Measurements from ENCODE around the gene MAP7D1.

DNA sequence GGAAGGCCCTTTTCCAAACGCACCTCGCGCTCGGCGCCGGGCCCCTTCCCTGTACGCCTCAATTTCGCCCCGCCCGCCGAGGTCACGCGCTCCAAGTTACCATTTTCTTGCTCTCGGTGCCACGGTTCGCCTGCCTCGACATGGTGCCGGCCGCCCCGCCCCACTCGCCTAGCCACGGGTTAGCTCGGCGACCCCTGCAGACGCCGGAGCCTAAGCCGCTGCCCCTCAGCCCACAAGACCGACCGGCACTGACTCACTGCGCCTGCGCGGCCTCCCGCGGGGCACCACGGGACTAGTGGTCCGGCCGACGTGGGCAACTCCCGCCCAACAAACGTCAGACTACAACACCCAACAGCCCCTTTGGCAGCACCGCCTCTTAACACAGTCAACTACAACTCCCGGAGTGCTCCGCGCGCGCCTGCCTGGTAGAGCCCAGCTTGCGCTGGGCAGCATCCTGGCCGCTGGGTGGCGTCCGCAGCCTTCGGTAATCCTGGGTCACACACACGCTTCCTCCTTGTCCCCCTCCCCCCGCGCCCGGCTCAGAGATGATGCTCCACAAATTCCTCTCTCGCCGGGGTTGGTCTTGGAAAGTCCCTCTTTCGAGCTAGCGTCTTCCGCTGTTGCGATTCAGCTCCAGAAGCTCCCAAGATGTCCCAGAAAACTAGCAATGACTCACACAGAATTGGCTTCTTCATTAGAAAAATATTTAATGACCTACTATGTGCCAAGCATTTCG, 6.6 kb upstream of the MAP7D1 start, which contains the start of gene TRAPPC3:
- TF ChIP-seq, protein P1, sequence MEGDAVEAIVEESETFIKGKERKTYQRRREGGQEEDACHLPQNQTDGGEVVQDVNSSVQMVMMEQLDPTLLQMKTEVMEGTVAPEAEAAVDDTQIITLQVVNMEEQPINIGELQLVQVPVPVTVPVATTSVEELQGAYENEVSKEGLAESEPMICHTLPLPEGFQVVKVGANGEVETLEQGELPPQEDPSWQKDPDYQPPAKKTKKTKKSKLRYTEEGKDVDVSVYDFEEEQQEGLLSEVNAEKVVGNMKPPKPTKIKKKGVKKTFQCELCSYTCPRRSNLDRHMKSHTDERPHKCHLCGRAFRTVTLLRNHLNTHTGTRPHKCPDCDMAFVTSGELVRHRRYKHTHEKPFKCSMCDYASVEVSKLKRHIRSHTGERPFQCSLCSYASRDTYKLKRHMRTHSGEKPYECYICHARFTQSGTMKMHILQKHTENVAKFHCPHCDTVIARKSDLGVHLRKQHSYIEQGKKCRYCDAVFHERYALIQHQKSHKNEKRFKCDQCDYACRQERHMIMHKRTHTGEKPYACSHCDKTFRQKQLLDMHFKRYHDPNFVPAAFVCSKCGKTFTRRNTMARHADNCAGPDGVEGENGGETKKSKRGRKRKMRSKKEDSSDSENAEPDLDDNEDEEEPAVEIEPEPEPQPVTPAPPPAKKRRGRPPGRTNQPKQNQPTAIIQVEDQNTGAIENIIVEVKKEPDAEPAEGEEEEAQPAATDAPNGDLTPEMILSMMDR (IDR thresholded peaks at IDR 0.05) = peak; percentile 84 to 97 (median 92)
- peak; percentile 96 to 98 (median 98) for TF ChIP-seq POLR2AphosphoS5 (IDR thresholded peaks at IDR 0.05)
- peak; percentile 86 to 87 for TF ChIP-seq POLR2A (IDR thresholded peaks at IDR 0.05)
- peak in 2 of 4 donors; percentile 3 to 60 for TF ChIP-seq EP300 (IDR thresholded peaks at IDR 0.05)
